H9 (cell line): Measurements from ENCODE around the gene SIX2. TPM values are rescaled to one million over a fixed set of nuclear protein-coding genes. Genes with fewer than 3 reads are reported as not detected.

ENCODE experiments used
- DNase-seq: peaks from one replicate; pipeline ENCODE4 v3.0.0-alpha.2; 2017
- H2AFZ ChIP-seq: one replicate; pipeline ENCODE4 v1.6.1; 2013; ENCODE audit warnings: mild to moderate bottlenecking, low read length, control low read depth, moderate library complexity
- H2AK5ac ChIP-seq: 2 replicates; pipeline ENCODE4 v1.6.1; 2013; ENCODE audit warnings: low read length, control low read depth, mixed read lengths; ENCODE audit not compliant: insufficient read length
- H2BK120ac ChIP-seq: one replicate; pipeline ENCODE4 v1.6.1; 2013; ENCODE audit warnings: low read depth, mild to moderate bottlenecking, low read length, control low read depth, inconsistent platforms; ENCODE audit not compliant: poor library complexity, severe bottlenecking
- H2BK12ac ChIP-seq: 2 replicates; pipeline ENCODE4 v1.6.1; 2013; ENCODE audit warnings: low read length, control low read depth, mixed read lengths, low read depth; ENCODE audit not compliant: insufficient read length
- H2BK15ac ChIP-seq: 2 replicates; pipeline ENCODE4 v1.6.1; 2013; ENCODE audit warnings: low read depth, low read length, control low read depth
- H2BK20ac ChIP-seq: one replicate; pipeline ENCODE4 v1.6.1; 2013; ENCODE audit warnings: low read depth, mild to moderate bottlenecking, low read length, control low read depth, inconsistent platforms; ENCODE audit not compliant: poor library complexity, severe bottlenecking
- H2BK5ac ChIP-seq: 2 replicates; pipeline ENCODE4 v1.6.1; 2013; ENCODE audit warnings: low read length, control low read depth, mixed read lengths; ENCODE audit not compliant: insufficient read length
- H3K14ac ChIP-seq: 2 replicates; pipeline ENCODE4 v1.6.1; 2013; ENCODE audit warnings: low read length, control low read depth; ENCODE audit not compliant: insufficient read depth
- H3K18ac ChIP-seq: 2 replicates; pipeline ENCODE4 v1.6.1; 2013; ENCODE audit warnings: low read depth, mild to moderate bottlenecking, mixed read lengths, low read length, control low read depth; ENCODE audit not compliant: insufficient read length
- H3K23ac ChIP-seq: 2 replicates; pipeline ENCODE4 v1.6.1; 2013; ENCODE audit warnings: low read length, control low read depth, mixed read lengths, low read depth; ENCODE audit not compliant: insufficient read length
- H3K23me2 ChIP-seq: 2 replicates; pipeline ENCODE4 v1.6.1; 2013; ENCODE audit warnings: low read depth, mild to moderate bottlenecking, mixed read lengths, low read length, control low read depth; ENCODE audit not compliant: insufficient read length, poor library complexity, severe bottlenecking
- H3K27ac ChIP-seq: 2 replicates; pipeline ENCODE4 v1.5.1; 2013; ENCODE audit warnings: low read length, control low read depth, mixed read lengths, low read depth; ENCODE audit not compliant: insufficient read length
- H3K27me3 ChIP-seq: 2 replicates; pipeline ENCODE4 v1.6.1; 2013; ENCODE audit warnings: low read length, control low read depth, inconsistent platforms; ENCODE audit not compliant: insufficient read depth
- H3K4ac ChIP-seq: 2 replicates; pipeline ENCODE4 v1.6.1; 2013; ENCODE audit warnings: low read depth, mild to moderate bottlenecking, control low read depth, inconsistent platforms, low read length, moderate library complexity
- H3K4me1 ChIP-seq: 2 replicates; pipeline ENCODE4 v1.6.1; 2013; ENCODE audit warnings: low read length, control low read depth, inconsistent platforms; ENCODE audit not compliant: insufficient read depth
- H3K4me2 ChIP-seq: 2 replicates; pipeline ENCODE4 v1.6.1; 2013; ENCODE audit warnings: low read length, control low read depth, mixed read lengths; ENCODE audit not compliant: insufficient read length, insufficient read depth
- H3K56ac ChIP-seq: 2 replicates; pipeline ENCODE4 v1.6.1; 2013; ENCODE audit warnings: low read depth, mild to moderate bottlenecking, mixed read lengths, low read length, control low read depth; ENCODE audit not compliant: insufficient read length
- H3K79me1 ChIP-seq: 2 replicates; pipeline ENCODE4 v1.6.1; 2013; ENCODE audit warnings: low read depth, mild to moderate bottlenecking, moderate library complexity, low read length, control low read depth, inconsistent platforms; ENCODE audit not compliant: insufficient read depth, poor library complexity, severe bottlenecking
- H3K79me2 ChIP-seq: 2 replicates; pipeline ENCODE4 v1.6.1; 2013; ENCODE audit warnings: low read length, control low read depth, inconsistent platforms; ENCODE audit not compliant: insufficient read depth
- H3K9ac ChIP-seq: 2 replicates; pipeline ENCODE4 v1.6.1; 2013; ENCODE audit warnings: low read length, control low read depth, mixed read lengths; ENCODE audit not compliant: insufficient read length; ENCODE audit errors: extremely low read depth
- H3K9me3 ChIP-seq: one replicate; pipeline ENCODE4 v1.6.1; 2013; ENCODE audit warnings: low read depth, low read length, inconsistent platforms; ENCODE audit not compliant: control insufficient read depth
- H3T11ph ChIP-seq: one replicate; pipeline ENCODE4 v1.6.1; 2013; ENCODE audit warnings: mild to moderate bottlenecking, low read length, control low read depth, inconsistent platforms
- H4K20me1 ChIP-seq: one replicate; pipeline ENCODE4 v1.6.1; 2013; ENCODE audit not compliant: control insufficient read depth, insufficient read length, insufficient read depth
- H4K5ac ChIP-seq: 2 replicates; pipeline ENCODE4 v1.6.1; 2013; ENCODE audit warnings: low read depth, mild to moderate bottlenecking, mixed read lengths, low read length, control low read depth; ENCODE audit not compliant: insufficient read length
- H4K8ac ChIP-seq: replicated peaks from 2 replicates; pipeline ENCODE4 v1.6.1; 2013; ENCODE audit warnings: low read length, control low read depth, mixed read lengths, low read depth; ENCODE audit not compliant: insufficient read length
- H4K91ac ChIP-seq: 2 replicates; pipeline ENCODE4 v1.6.1; 2013; ENCODE audit warnings: low read depth, mild to moderate bottlenecking, moderate library complexity, mixed read lengths, low read length, control low read depth; ENCODE audit not compliant: insufficient read length
- H3K27ac Mint-ChIP-seq, 3 experiments: 2 replicates in 2 of 3; 3 replicates in 1 of 3; pipeline ENCODE4 v1.8.0; 2020 to 2021; ENCODE audit warnings: mixed read lengths in 3 of 3, mild to moderate bottlenecking in 1 of 3, moderate library complexity in 1 of 3
- H3K27me3 Mint-ChIP-seq: 2 replicates; pipeline ENCODE4 v1.8.0; 2021; ENCODE audit warnings: low read depth, mild to moderate bottlenecking, moderate library complexity, mixed read lengths
- H3K36me3 Mint-ChIP-seq, 3 experiments: 2 replicates in 2 of 3; 3 replicates in 1 of 3; pipeline ENCODE4 v1.8.0; 2020 to 2021; ENCODE audit warnings: low read depth in 3 of 3, mixed read lengths in 3 of 3; ENCODE audit not compliant: insufficient read depth in 1 of 3
- H3K4me1 Mint-ChIP-seq, 2 experiments: 2 replicates each; pipeline ENCODE4 v1.8.0; 2020; ENCODE audit warnings: mixed read lengths in 2 of 2
- H3K4me3 Mint-ChIP-seq, 2 experiments: 2 replicates in 1 of 2; 3 replicates in 1 of 2; pipeline ENCODE4 v1.8.0; 2020 to 2021; ENCODE audit warnings: mild to moderate bottlenecking in 2 of 2, mixed read lengths in 2 of 2, moderate library complexity in 1 of 2
- H3K9me3 Mint-ChIP-seq, 2 experiments: 2 replicates in 1 of 2; 3 replicates in 1 of 2; pipeline ENCODE4 v1.8.0; 2020; ENCODE audit warnings: mild to moderate bottlenecking in 2 of 2, mixed read lengths in 2 of 2, moderate library complexity in 1 of 2
- WGBS: extraction: QIAGEN DNeasy Blood & Tissue Kit; methylation state at CpG from one replicate; pipeline ENCODE4 v1.1.7; 2013; ENCODE audit warnings: missing lambda C conversion rate, low lambda C conversion rate, mixed read lengths; ENCODE audit not compliant: insufficient read length; ENCODE audit errors: extremely low coverage; 5-methylcytosine and 5-hydroxymethylcytosine counted together
- total RNA-seq: library from RNA; stranded (reverse); gene quantifications from 2 replicates; pipeline ENCODE4 v1.2.1, GENCODE V29; 2021
- TF ChIP-seq, protein P1 (sequence below): fragments of 200-600 bp; sonication (generic); conservative IDR thresholded peaks from 3 replicates; pipeline ENCODE4 v1.8.0; 2021; ENCODE audit warnings: antibody characterized with exemption, mild to moderate bottlenecking

The SIX2 gene
- total RNA-seq, 1 experiment from 2014 or later, result not detected

DNA sequence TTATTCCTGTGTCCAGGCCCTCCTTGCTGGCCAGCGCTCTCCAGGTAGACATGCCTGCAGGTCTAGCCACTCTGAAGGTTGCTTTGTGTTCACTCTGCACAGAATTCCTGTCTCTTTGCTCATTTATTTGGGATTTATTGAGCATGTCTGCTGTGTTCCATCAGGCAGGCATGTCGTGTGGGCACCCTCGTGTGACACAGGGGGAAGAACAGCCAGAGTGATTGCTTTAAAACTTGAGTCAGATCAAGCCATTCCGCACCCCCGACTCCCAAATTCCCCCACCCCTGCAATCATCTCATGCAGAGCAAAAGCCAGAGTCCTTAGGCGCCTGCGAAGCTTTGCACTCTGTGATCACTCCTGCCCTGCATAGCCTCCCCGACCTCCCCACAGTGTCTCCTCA, 44.7 kb upstream of the SIX2 start:
- H2AK5ac ChIP-seq, result no peak overlapping the region
- no peak overlapping the region for H3K9ac ChIP-seq
- H2BK12ac ChIP-seq, result no peak overlapping the region
- H3K4me1 ChIP-seq, result no peaks in the 10 kb centered on the region
- H4K8ac ChIP-seq, result no peak overlapping the region
- no peaks in the 10 kb centered on the region for H4K20me1 ChIP-seq
- no peaks in the 10 kb centered on the region for H3K27me3 ChIP-seq
- no peak overlapping the region for H3K18ac ChIP-seq
- no peak overlapping the region for H3K4ac ChIP-seq
- H4K5ac ChIP-seq, result no peak overlapping the region
- Mint-ChIP-seq H3K9me3 (peaks cover 0 to 2% of the 10 kb centered on the region in 2 experiments; a peak in 3 of 5 replicates), H3K27ac (no peak overlapping the region), H3K36me3 (no peaks in the 10 kb centered on the region), H3K27me3 (peaks cover 13% of the 10 kb centered on the region), H3K4me3 (no peak overlapping the region), H3K4me1 (peaks cover 0 to 2% of the 10 kb centered on the region in 2 experiments; a peak in 1 of 4 replicates)
- no peak overlapping the region for H3T11ph ChIP-seq
- H2BK120ac ChIP-seq, result no peak overlapping the region
- no peaks in the 10 kb centered on the region for H3K23me2 ChIP-seq
- H4K91ac ChIP-seq, result no peak overlapping the region
- H2BK5ac ChIP-seq, result no peak overlapping the region
- TF ChIP-seq, protein P1, sequence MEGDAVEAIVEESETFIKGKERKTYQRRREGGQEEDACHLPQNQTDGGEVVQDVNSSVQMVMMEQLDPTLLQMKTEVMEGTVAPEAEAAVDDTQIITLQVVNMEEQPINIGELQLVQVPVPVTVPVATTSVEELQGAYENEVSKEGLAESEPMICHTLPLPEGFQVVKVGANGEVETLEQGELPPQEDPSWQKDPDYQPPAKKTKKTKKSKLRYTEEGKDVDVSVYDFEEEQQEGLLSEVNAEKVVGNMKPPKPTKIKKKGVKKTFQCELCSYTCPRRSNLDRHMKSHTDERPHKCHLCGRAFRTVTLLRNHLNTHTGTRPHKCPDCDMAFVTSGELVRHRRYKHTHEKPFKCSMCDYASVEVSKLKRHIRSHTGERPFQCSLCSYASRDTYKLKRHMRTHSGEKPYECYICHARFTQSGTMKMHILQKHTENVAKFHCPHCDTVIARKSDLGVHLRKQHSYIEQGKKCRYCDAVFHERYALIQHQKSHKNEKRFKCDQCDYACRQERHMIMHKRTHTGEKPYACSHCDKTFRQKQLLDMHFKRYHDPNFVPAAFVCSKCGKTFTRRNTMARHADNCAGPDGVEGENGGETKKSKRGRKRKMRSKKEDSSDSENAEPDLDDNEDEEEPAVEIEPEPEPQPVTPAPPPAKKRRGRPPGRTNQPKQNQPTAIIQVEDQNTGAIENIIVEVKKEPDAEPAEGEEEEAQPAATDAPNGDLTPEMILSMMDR, result no peak
- no peak overlapping the region for H2BK20ac ChIP-seq
- no peak for DNase-seq
- no peak overlapping the region for H2AFZ ChIP-seq
- H3K79me1 ChIP-seq, result no peaks in the 10 kb centered on the region
- H3K79me2 ChIP-seq, result no peaks in the 10 kb centered on the region
- H3K56ac ChIP-seq, result no peak overlapping the region
- WGBS, result no CpG with 5 or more reads among the region's 8 CpGs
- no peak overlapping the region for H3K4me2 ChIP-seq
- no peak overlapping the region for H3K14ac ChIP-seq
- H3K9me3 ChIP-seq, result no peaks in the 10 kb centered on the region
- no peak overlapping the region for H3K23ac ChIP-seq
- H2BK15ac ChIP-seq, result no peak overlapping the region
- H3K27ac ChIP-seq, result no peak overlapping the region
